A549 (cell line): ENCODE measurements around the gene GLIPR1.

Experiments used
- E2F6 ChIP-seq: IDR thresholded peaks from 2 replicates; pipeline ENCODE4 v1.6.1; 2012; ENCODE audit warnings: low read depth, borderline replicate concordance
- HDAC2 ChIP-seq: fragments of 200-600 bp; sonication (generic); IDR thresholded peaks from 2 replicates; pipeline ENCODE4 v1.6.1; 2016
- NPAS2 ChIP-seq: fragments of 250-450 bp; sonication (Bioruptor Pico); IDR thresholded peaks from 2 replicates; pipeline ENCODE4 v1.8.0; 2022; ENCODE audit warnings: mild to moderate bottlenecking, moderate library complexity, borderline replicate concordance
- NR3C1 ChIP-seq: fragments of >200 bp; sonication (Bioruptor Twin); formaldehyde crosslinking; IDR thresholded peaks from 3 replicates; pipeline ENCODE4 v1.6.1; 2017
- POLR2A ChIP-seq: IDR thresholded peaks from 2 replicates; pipeline ENCODE4 v1.6.1; 2012; ENCODE audit warnings: mild to moderate bottlenecking, low read length
- RNF2 ChIP-seq: fragments of 200-600 bp; sonication (generic); IDR thresholded peaks from 2 replicates; pipeline ENCODE4 v1.6.1; 2016; ENCODE audit warnings: low read depth, mild to moderate bottlenecking, antibody characterized with exemption, moderate library complexity, borderline replicate concordance
- TP53 ChIP-seq: fragments of 250-450 bp; sonication (Bioruptor Pico); IDR thresholded peaks from 2 replicates; pipeline ENCODE4 v1.5.0; 2021; ENCODE audit warnings: mild to moderate bottlenecking, moderate library complexity
- TF ChIP-seq, protein P1 (sequence below): fragments of >200 bp; sonication (Bioruptor Twin); formaldehyde crosslinking; IDR thresholded peaks from 3 replicates; pipeline ENCODE4 v1.5.1; 2016
- TF ChIP-seq, protein P2 (sequence below): IDR thresholded peaks from 2 replicates; pipeline ENCODE4 v1.6.1; 2012
- TF ChIP-seq, protein P3 (sequence below): fragments of 200-600 bp; sonication (generic); IDR thresholded peaks from 2 replicates; pipeline ENCODE4 v1.6.1; 2016; ENCODE audit warnings: antibody characterized with exemption, mild to moderate bottlenecking, moderate library complexity

DNA sequence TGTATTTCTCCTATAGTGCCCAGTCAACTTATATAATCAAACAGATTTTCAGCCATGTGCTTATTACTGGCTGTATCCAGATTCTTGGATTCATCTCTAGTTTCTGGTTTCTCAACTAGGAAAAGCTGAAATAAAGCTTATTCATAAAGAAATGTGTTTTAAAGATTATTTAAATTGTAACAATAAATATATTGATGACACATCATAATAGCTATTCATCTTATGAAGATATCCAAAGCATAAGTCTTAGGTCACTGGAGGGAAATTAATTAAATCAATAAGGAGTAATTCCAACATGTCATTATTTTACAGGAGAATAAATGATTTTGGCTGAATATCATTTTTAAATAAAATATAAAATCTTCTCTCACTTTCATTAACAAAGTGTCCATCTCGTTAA is 63.0 kb downstream of the GLIPR1 start:
- TF ChIP-seq, protein P1, sequence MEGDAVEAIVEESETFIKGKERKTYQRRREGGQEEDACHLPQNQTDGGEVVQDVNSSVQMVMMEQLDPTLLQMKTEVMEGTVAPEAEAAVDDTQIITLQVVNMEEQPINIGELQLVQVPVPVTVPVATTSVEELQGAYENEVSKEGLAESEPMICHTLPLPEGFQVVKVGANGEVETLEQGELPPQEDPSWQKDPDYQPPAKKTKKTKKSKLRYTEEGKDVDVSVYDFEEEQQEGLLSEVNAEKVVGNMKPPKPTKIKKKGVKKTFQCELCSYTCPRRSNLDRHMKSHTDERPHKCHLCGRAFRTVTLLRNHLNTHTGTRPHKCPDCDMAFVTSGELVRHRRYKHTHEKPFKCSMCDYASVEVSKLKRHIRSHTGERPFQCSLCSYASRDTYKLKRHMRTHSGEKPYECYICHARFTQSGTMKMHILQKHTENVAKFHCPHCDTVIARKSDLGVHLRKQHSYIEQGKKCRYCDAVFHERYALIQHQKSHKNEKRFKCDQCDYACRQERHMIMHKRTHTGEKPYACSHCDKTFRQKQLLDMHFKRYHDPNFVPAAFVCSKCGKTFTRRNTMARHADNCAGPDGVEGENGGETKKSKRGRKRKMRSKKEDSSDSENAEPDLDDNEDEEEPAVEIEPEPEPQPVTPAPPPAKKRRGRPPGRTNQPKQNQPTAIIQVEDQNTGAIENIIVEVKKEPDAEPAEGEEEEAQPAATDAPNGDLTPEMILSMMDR: no peak
- no peak for TF ChIP-seq NR3C1
- no peak for TF ChIP-seq NPAS2 (CRISPR knock-in tag)
- no peak for TF ChIP-seq E2F6
- no peak for TF ChIP-seq POLR2A
- TF ChIP-seq, protein P2, sequence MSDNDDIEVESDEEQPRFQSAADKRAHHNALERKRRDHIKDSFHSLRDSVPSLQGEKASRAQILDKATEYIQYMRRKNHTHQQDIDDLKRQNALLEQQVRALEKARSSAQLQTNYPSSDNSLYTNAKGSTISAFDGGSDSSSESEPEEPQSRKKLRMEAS: no peak
- TF ChIP-seq HDAC2: no peak
- TF ChIP-seq, protein P3, sequence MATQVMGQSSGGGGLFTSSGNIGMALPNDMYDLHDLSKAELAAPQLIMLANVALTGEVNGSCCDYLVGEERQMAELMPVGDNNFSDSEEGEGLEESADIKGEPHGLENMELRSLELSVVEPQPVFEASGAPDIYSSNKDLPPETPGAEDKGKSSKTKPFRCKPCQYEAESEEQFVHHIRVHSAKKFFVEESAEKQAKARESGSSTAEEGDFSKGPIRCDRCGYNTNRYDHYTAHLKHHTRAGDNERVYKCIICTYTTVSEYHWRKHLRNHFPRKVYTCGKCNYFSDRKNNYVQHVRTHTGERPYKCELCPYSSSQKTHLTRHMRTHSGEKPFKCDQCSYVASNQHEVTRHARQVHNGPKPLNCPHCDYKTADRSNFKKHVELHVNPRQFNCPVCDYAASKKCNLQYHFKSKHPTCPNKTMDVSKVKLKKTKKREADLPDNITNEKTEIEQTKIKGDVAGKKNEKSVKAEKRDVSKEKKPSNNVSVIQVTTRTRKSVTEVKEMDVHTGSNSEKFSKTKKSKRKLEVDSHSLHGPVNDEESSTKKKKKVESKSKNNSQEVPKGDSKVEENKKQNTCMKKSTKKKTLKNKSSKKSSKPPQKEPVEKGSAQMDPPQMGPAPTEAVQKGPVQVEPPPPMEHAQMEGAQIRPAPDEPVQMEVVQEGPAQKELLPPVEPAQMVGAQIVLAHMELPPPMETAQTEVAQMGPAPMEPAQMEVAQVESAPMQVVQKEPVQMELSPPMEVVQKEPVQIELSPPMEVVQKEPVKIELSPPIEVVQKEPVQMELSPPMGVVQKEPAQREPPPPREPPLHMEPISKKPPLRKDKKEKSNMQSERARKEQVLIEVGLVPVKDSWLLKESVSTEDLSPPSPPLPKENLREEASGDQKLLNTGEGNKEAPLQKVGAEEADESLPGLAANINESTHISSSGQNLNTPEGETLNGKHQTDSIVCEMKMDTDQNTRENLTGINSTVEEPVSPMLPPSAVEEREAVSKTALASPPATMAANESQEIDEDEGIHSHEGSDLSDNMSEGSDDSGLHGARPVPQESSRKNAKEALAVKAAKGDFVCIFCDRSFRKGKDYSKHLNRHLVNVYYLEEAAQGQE: no peak
- no peak for TF ChIP-seq RNF2
- no peak for TF ChIP-seq TP53 (CRISPR knock-in tag)
